HG03439 (cell line): ENCODE results near the gene DACT3.

ENCODE experiments used
- ATAC-seq: cut with Tn5 transposase; IDR thresholded peaks from one replicate; pipeline ENCODE4 v1.9.1; 2021; ENCODE audit warnings: mild to moderate bottlenecking, moderate library complexity; ENCODE audit not compliant: unreplicated experiment

The DACT3 gene

GRCh38 chr19:46614114-46614722 lies 46.8 kb downstream of the DACT3 start:
- no peak for ATAC-seq

DNA sequence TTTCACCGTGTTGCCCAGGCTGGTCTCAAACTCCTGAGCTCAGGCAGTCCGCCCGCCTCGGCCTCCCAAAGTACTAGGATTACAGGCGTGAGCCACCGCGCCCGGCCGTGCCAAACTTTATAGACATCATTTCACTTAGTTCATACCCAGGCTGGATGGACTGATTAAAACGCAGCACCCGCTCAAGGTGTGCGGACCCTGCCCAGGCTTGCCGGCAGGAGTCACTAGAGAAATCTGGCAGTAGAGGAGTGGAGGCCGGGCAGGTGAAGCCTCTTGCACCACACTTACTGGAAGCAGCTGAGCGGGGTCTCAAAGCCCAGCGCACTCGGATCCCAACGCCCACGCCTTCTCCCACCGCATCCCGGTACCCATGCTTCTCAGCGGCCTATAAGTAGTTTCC lies 47.5 kb downstream of the DACT3 start:
- ATAC-seq, result no peak

GRCh38 chr19:46611776-46612175 lies 49.2 kb downstream of the DACT3 start:
- ATAC-seq, result no peak

DNA sequence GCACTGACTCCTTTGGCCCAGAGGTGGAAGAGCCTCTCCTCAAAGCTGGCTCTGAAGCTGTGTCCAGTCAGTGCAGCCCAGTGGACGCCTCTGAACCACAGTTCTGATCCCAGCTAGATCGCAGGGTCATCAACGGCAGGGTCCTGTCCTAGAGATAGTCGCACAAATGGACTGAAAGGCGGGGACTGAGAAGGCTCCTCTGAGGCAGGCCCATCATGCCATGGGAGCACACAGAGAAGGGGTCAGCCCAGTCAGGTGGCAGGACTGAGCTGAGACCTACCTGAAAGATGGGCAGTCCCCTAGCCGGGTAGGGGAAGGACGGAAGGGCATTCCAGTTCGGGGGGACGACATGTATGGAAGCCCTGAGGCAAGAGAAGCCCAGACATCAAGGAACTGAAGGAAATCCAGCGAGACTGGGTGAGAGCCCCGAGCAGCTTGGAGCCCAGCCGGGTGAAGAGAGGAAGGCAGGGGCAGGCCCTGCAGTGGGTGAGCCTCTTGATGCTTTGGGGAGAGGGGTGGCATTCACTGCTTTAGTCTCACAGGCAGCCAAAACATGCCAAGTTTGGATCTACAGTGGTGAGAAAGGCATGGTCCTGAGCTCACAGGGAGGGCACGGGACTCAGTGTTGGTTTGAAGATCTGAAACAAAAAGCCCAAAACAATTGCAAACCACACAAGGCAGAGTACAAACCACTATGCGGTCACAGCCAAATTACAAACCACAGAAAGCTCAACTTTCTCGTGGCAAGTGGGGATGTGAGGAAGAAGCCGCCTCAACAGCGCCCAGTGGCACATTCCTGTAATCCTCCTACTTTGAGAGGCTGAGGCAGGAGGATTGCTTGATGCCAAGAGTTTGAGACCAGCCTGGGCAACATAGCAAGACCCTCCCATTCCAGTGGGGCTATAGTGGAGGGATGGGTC lies 49.9 kb downstream of the DACT3 start:
- no peak for ATAC-seq

DNA sequence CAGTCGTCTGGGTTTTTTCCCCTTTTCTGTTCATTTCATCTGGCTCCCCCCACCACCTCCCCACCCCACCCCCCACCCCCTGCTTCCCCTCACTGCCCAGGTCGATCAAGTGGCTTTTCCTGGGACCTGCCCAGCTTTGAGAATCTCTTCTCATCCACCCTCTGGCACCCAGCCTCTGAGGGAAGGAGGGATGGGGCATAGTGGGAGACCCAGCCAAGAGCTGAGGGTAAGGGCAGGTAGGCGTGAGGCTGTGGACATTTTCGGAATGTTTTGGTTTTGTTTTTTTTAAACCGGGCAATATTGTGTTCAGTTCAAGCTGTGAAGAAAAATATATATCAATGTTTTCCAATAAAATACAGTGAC lies 50.6 kb downstream of the DACT3 start:
- ATAC-seq, result no peak

- ATAC-seq, result no peak
Measured at GRCh38 chr19:46609511-46610412, 51.2 kb downstream of the DACT3 start.

GRCh38 chr19:46608581-46609345 lies 52.2 kb downstream of the DACT3 start:
- no peak for ATAC-seq

DNA sequence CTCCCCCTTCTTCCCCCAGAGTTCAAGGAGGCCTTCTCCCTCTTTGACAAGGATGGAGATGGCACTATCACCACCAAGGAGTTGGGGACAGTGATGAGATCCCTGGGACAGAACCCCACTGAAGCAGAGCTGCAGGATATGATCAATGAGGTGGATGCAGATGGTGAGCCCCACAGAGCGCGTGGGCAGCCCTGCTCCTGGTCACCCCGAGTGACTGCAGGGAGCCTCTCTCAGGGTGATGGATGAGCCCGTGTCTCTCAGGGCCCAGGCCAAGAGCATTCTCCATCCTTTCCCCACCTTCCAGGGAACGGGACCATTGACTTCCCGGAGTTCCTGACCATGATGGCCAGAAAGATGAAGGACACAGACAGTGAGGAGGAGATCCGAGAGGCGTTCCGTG lies 52.8 kb downstream of the DACT3 start:
- no peak for ATAC-seq

- no peak for ATAC-seq
Measured at GRCh38 chr19:46607448-46607841, 53.5 kb downstream of the DACT3 start.

DNA sequence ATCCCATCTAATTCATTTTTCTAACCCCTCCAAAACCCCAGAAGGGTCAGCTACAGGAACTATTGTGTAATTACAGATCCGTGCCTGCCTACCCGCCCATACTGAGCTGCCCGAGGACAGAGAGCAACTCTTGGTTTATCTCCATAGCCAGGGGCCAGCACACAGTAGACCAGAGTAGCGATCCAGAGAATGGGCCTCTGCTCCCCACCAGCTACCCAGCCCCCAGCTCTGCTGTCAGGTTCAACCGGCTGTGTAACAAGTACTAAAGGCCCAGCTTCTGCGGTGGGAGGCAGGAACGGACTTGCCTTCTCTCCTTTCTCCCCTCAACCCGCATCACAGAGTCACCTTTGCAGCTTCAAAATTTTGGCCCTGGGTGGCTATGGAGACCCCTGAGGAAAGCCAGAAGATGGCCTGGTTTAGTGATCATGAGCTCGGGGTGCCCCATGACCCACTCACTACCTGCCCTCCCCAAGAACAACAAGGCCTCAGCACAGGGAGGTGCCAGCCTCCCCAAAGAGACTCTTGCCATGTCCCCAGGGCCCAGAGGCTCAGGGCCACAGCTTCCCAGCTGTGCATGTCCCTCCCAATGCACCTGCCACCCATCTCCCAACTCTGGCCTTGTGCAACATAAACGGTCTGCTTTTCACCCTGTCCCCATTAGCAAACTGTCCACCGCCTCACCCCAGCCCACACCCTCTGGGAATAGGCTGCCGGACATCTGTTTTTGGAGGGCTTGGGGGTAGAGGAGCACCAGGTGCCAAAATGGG lies 54.1 kb downstream of the DACT3 start:
- no peak for ATAC-seq

DNA sequence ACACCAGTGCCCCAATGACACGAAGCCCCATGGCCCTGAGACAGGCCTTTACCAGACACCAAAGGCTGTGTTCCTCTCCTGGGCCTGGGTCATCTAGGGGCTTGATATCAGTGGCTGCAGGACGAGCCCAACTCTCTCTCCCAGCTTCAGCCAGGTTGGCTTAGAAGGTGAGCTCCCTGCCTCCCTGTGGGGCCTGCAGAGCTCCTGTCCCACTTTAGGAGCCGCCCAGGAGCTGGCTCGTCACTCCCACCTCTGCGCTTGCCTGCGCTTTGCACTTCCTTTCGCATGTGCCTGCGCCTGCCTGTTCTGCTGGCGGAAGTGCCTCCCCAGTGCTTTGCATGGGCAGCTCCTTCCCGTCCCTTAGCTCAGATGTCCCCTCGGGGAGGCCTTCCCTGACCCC lies 55.0 kb downstream of the DACT3 start:
- ATAC-seq, result no peak

DNA sequence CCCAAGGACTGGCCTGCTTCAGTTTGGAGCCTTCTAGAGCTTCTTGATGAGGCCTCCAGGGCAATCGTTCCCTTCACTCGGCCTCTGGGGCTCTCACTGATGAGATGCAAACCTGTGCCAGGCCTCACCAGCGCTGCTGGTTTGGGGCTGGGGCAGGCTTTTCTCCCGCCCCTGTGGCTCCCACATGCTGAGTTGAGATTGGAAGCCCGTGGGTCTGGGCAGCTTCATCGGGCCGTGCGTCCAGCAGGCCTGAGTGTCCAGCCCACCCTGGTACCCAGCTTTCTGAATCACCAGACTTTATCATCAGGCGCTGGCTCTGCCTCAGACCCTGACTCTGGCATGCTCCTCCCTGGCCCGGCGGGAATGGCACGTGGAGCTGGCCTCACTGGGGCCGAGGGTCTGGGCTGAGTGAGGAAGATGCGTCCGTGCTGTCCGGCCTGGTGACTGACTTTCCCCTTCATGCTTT lies 55.6 kb downstream of the DACT3 start:
- no peak for ATAC-seq

GRCh38 chr19:46604781-46605355 lies 56.1 kb downstream of the DACT3 start:
- ATAC-seq, result no peak

GRCh38 chr19:46603752-46604231 lies 57.2 kb downstream of the DACT3 start:
- ATAC-seq, result no peak

- no peak for ATAC-seq
Measured at GRCh38 chr19:46603195-46603637, 57.8 kb downstream of the DACT3 start.

DNA sequence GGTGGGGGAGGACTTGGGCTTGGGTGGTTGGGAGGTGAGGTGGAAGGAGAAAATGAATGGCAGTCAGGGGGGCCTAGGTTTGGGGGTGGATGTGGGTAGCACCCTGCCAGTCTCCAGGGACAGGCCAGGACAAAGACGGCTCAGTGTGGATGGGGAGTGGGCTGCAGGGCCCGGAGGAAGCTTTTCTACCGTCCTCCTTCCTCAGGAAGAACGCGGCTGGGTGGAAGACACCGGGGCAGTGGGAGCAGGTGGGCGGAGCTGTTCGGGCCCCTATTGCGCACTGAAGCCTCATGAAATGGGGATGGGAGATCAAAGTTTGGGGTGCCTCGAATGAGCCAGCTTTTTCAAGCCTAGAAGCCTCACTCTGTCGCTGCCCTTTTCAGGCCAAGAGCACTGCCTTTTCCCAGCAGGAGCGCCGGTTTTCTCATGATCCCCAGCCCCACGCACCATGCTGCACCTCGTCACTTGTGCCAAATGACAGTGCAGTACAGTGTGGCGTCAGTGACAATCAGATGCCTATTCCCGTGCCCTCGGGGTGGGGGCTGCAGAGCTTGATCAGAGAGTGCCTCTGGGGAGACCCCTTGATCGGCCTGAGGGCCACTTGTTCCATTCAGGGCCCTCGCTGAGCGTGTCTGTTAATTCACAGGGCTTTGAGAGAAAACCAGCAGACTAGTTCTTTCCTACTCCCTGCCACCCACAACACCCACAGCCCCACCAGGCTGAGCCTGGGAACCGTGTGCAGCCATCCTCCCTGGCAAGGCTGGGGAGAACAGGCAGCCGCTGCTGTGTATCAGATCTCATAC lies 58.4 kb downstream of the DACT3 start:
- no peak for ATAC-seq

- ATAC-seq, result no peak
Measured at GRCh38 chr19:46601318-46602224, 59.4 kb downstream of the DACT3 start, which contains the start of gene CALM3. Gene CALM3 (plus strand): TSS chr19:46601330. CDS start chr19:46601435, 105 bp downstream.
